MM.1S (cell line): Measurements from ENCODE around the gene SMYD5.

ENCODE experiments used
- DNase-seq: peaks from one replicate; pipeline ENCODE4 v3.0.0-alpha.2; 2015
- H2AFZ ChIP-seq: fragments of 300-600 bp; sonication (generic); 2 replicates; pipeline ENCODE4 v1.6.0; 2016; ENCODE audit warnings: antibody characterized with exemption, low read length
- H3F3A ChIP-seq: fragments of 300-600 bp; sonication (generic); 2 replicates; pipeline ENCODE4 v1.6.1; 2016; ENCODE audit warnings: mild to moderate bottlenecking, antibody characterized with exemption, low read length, moderate library complexity, mixed read lengths; ENCODE audit not compliant: insufficient read depth
- H3K27ac ChIP-seq: fragments of 300-600 bp; sonication (generic); 2 replicates; pipeline ENCODE4 v1.5.1; 2016; ENCODE audit warnings: mild to moderate bottlenecking, low read length
- H3K27me3 ChIP-seq: fragments of 300-600 bp; sonication (generic); replicated peaks from 2 replicates; pipeline ENCODE4 v1.6.0; 2016; ENCODE audit warnings: low read length; ENCODE audit not compliant: insufficient read depth
- H3K36me3 ChIP-seq: fragments of 300-600 bp; sonication (generic); replicated peaks from 2 replicates; pipeline ENCODE4 v1.6.1; 2016; ENCODE audit warnings: mild to moderate bottlenecking, low read length, mixed read lengths; ENCODE audit not compliant: insufficient read depth
- H3K4me1 ChIP-seq: fragments of 300-600 bp; sonication (generic); 2 replicates; pipeline ENCODE4 v1.6.1; 2016; ENCODE audit warnings: low read length, mixed read lengths
- H3K4me2 ChIP-seq: fragments of 300-600 bp; sonication (generic); 2 replicates; pipeline ENCODE4 v1.6.0; 2016; ENCODE audit warnings: low read depth, low read length
- H3K4me3 ChIP-seq: fragments of 300-600 bp; sonication (generic); 2 replicates; pipeline ENCODE4 v1.5.1; 2016; ENCODE audit warnings: low read length, mixed read lengths
- H3K79me2 ChIP-seq: fragments of 300-600 bp; sonication (generic); 2 replicates; pipeline ENCODE4 v1.6.1; 2016; ENCODE audit warnings: mixed run types, low read length, mixed read lengths
- H3K9ac ChIP-seq: fragments of 300-600 bp; sonication (generic); 2 replicates; pipeline ENCODE4 v1.6.1; 2016; ENCODE audit warnings: low read length, mixed read lengths
- H3K9me2 ChIP-seq: fragments of 300-600 bp; sonication (generic); replicated peaks from 2 replicates; pipeline ENCODE4 v1.6.1; 2016; ENCODE audit warnings: mild to moderate bottlenecking, low read length, mixed read lengths; ENCODE audit not compliant: insufficient read depth
- H3K9me3 ChIP-seq: fragments of 300-600 bp; sonication (generic); replicated peaks from 2 replicates; pipeline ENCODE4 v1.6.1; 2016; ENCODE audit warnings: mild to moderate bottlenecking, low read length, mixed read lengths; ENCODE audit not compliant: insufficient read depth
- H4K20me1 ChIP-seq: fragments of 300-600 bp; sonication (generic); 2 replicates; pipeline ENCODE4 v1.6.1; 2016; ENCODE audit warnings: mild to moderate bottlenecking, low read length, moderate library complexity, mixed read lengths; ENCODE audit not compliant: insufficient read depth
- EZH2 ChIP-seq: fragments of 300-600 bp; sonication (generic); optimal IDR thresholded peaks from 2 replicates; pipeline ENCODE3; 2017; ENCODE audit warnings: low read depth, mild to moderate bottlenecking, antibody characterized with exemption, low read length, mixed read lengths
- EZH2phosphoT487 ChIP-seq: fragments of 300-600 bp; sonication (generic); IDR thresholded peaks from 2 replicates; pipeline ENCODE4 v1.6.1; 2018; ENCODE audit warnings: antibody characterized with exemption, low read length
- TF ChIP-seq, protein P1 (sequence below): fragments of 300-600 bp; sonication (generic); IDR thresholded peaks from 2 replicates; pipeline ENCODE4 v1.5.1; 2016; ENCODE audit warnings: antibody characterized with exemption, low read length, mixed read lengths

Gene SMYD5

DNA sequence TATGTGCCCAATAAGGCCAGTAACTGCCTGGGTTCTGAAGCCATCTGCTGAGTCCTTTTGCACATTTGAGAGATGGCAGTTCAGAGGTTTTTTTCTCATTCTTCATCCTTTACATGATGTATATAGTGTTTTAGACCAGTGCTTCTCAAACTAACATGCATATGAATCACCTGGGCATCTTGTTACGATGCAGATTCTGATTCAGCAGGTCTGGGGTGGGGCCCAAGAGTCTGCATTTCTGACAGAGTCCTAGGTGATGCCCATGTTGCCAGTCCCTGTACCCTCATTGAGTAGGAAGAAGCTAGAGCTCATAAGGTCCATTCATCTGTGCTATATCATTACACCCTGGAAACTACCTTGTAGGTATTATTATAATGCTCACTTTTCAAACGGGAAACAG is 3.8 kb downstream of the SMYD5 start:
- H3K4me3 ChIP-seq: no peak overlapping the region
- H3K4me1 ChIP-seq: peaks cover 7% of the 10 kb centered on the region; the same call in 1 of the 2 replicates
- no peaks in the 10 kb centered on the region for H3K27me3 ChIP-seq
- no peaks in the 10 kb centered on the region for H3K9me2 ChIP-seq
- H3K27ac ChIP-seq: no peak overlapping the region
- no peaks in the 10 kb centered on the region for H3K9me3 ChIP-seq
- 0 out of 2 replicates have a peak, but pooled peaks cover 4% of the 10 kb centered on the region for H3F3A ChIP-seq
- no peak for DNase-seq
- no peak overlapping the region for H2AFZ ChIP-seq
- TF ChIP-seq EZH2phosphoT487 (no peak), EZH2 (no peak)
- TF ChIP-seq, protein P1, sequence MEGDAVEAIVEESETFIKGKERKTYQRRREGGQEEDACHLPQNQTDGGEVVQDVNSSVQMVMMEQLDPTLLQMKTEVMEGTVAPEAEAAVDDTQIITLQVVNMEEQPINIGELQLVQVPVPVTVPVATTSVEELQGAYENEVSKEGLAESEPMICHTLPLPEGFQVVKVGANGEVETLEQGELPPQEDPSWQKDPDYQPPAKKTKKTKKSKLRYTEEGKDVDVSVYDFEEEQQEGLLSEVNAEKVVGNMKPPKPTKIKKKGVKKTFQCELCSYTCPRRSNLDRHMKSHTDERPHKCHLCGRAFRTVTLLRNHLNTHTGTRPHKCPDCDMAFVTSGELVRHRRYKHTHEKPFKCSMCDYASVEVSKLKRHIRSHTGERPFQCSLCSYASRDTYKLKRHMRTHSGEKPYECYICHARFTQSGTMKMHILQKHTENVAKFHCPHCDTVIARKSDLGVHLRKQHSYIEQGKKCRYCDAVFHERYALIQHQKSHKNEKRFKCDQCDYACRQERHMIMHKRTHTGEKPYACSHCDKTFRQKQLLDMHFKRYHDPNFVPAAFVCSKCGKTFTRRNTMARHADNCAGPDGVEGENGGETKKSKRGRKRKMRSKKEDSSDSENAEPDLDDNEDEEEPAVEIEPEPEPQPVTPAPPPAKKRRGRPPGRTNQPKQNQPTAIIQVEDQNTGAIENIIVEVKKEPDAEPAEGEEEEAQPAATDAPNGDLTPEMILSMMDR: no peak
- no peak overlapping the region for H3K4me2 ChIP-seq
- no peaks in the 10 kb centered on the region; the same call in 1 of the 2 replicates for H3K36me3 ChIP-seq
- H3K79me2 ChIP-seq: peaks cover 40% of the 10 kb centered on the region
- no peak overlapping the region for H3K9ac ChIP-seq
- H4K20me1 ChIP-seq: no peaks in the 10 kb centered on the region

DNA sequence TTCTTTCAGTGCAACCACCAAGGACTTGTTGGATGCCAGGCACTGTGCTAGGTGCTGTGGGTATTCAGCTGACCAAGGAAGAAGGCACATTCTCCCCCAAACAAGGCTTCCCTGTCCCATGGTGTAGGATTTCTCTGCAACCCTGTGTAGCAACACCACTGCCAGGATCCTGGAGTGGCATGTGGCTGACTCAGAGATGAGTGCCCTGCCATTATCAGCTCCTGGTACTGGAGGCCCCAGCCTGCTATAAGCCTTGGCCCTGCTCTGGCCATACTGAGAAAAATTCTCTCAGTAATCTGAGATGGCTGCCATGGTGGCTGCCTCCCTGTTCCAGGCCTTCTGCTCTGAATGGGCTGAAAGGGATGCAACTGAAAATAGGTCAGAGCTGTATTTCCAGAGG is 4.3 kb downstream of the SMYD5 start:
- no peaks in the 10 kb centered on the region for H3K27me3 ChIP-seq
- TF ChIP-seq EZH2phosphoT487 (no peak), EZH2 (no peak)
- TF ChIP-seq, protein P1: no peak
- H3K4me3 ChIP-seq: no peak overlapping the region
- H4K20me1 ChIP-seq: no peaks in the 10 kb centered on the region
- peaks cover 7% of the 10 kb centered on the region; the same call in 1 of the 2 replicates for H3K4me1 ChIP-seq
- DNase-seq: no peak
- no peak overlapping the region for H3K4me2 ChIP-seq
- no peaks in the 10 kb centered on the region for H3K9me2 ChIP-seq
- no peaks in the 10 kb centered on the region; the same call in 1 of the 2 replicates for H3K36me3 ChIP-seq
- H3K9ac ChIP-seq: no peak overlapping the region
- no peaks in the 10 kb centered on the region for H3K9me3 ChIP-seq
- 0 out of 2 replicates have a peak, but pooled peaks cover 2% of the 10 kb centered on the region for H3F3A ChIP-seq
- no peak overlapping the region for H3K27ac ChIP-seq
- peaks cover 40% of the 10 kb centered on the region for H3K79me2 ChIP-seq
- no peak overlapping the region for H2AFZ ChIP-seq

DNA sequence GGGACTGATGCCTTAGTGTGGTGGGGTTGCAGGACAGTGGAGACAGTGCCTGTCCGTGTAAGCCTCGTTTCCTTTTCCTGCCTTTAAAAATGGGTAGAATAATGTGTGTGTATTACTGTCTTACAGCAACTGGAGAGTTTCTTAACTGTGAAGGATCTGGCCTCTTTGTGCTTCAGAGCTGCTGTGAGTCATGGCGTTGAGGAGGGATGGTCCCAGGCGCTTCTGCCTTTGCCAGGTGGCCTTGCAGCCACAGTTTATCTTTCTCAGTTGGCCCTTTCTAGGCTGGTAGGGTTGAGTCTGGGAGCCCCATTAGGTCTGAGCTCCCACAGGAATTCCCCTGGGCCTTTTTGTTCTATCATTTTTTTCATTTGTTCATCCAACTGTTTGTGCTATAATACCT is 9.8 kb downstream of the SMYD5 start:
- H3K9ac ChIP-seq: no peak overlapping the region
- no peaks in the 10 kb centered on the region for H3K4me1 ChIP-seq
- no peaks in the 10 kb centered on the region; the same call in 1 of the 2 replicates for H3K36me3 ChIP-seq
- H3F3A ChIP-seq: no peaks in the 10 kb centered on the region
- H3K4me3 ChIP-seq: no peak overlapping the region
- no peaks in the 10 kb centered on the region for H3K27me3 ChIP-seq
- H3K9me2 ChIP-seq: no peaks in the 10 kb centered on the region
- H3K4me2 ChIP-seq: no peak overlapping the region
- no peak for DNase-seq
- H3K27ac ChIP-seq: no peak overlapping the region
- H3K79me2 ChIP-seq: 0 out of 2 replicates have a peak, but pooled peaks cover 3% of the 10 kb centered on the region
- no peak overlapping the region for H2AFZ ChIP-seq
- no peaks in the 10 kb centered on the region for H3K9me3 ChIP-seq
- no peaks in the 10 kb centered on the region for H4K20me1 ChIP-seq
- TF ChIP-seq EZH2 (no peak), EZH2phosphoT487 (no peak)
- TF ChIP-seq, protein P1: no peak
